Spleen (tissue), 7 donors: ENCODE data around the gene CHD2.

Source experiments
- CTCF ChIP-seq, 11 experiments: fragments of 200-600 bp in 7 of 11; fragments of 450-650 bp in 4 of 11; sonication (generic) in 4 of 11; IDR thresholded peaks in 8 of 11; conservative IDR thresholded peaks in 3 of 11; 1 replicate in 7 of 11; 2 replicates in 4 of 11; pipeline versions ENCODE4 v1.4.0 to v1.8.0; 2016 to 2021; ENCODE audit warnings: antibody characterized with exemption in 11 of 11, inconsistent platforms in 4 of 11, mild to moderate bottlenecking in 1 of 11
- POLR2A ChIP-seq, 3 donors: fragments of 450-650 bp; IDR thresholded peaks; one replicate each; pipeline ENCODE4 v1.5.1; 2017; ENCODE audit warnings: antibody characterized with exemption in 3 of 3, mild to moderate bottlenecking in 1 of 3
- POLR2AphosphoS5 ChIP-seq, 3 donors: sonication (generic); formaldehyde crosslinking; IDR thresholded peaks; one replicate each; pipeline ENCODE4 v1.5.1; 2017; ENCODE audit warnings: antibody characterized with exemption in 3 of 3
- donor health status: DM: no; HTN: no; CAD: no; lungs with moderate emphysema.
- donor health status: DM: no; HTN: no; CAD: no.
- donor health status: DM: no; HTN: no; CAD: no.

DNA sequence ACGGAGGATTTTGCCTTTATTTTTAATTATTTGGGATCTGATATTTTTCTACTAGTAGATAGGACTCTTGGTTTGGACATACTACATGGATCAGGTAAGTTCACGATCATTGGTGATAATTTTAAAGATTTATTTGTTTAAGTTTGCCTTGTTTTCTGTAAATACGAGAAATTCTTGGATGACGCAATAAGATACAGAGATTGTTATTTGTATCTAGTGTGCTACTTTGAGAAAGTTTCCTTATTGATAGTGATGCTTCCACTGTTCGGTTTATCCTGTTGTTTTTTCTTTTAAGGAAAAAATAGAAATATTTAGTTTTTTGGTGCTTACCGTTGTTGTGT is 577 bp downstream of the CHD2 start:
- TF ChIP-seq POLR2A (IDR thresholded peaks at IDR 0.05) (no peak), CTCF (IDR thresholded peaks at IDR 0.05 in 8 of 11, conservative IDR thresholded peaks at IDR 0.05 in 3 of 11) (no peak), POLR2AphosphoS5 (IDR thresholded peaks at IDR 0.05) (no peak)
